IMR-90 (cell line): ENCODE results near the gene HYI. TPM values are rescaled to one million over a fixed set of nuclear protein-coding genes. Genes with fewer than 3 reads are reported as not detected.

ENCODE experiments used
- ATAC-seq: fragments of 200-7000 bp; cut with Tn5 transposase; 2 replicates; pipeline ENCODE4 v1.9.1; 2020; ENCODE audit warnings: low read depth, mild to moderate bottlenecking, moderate library complexity
- BruUV-seq: library from RNA; stranded (reverse); fragments of 400-500 nt; replicated peaks from 2 replicates; lab custom pipeline; 2021; lab: Mats Ljungman, UMichigan
- CTCF ChIA-PET: fragments of 300-600 bp; formaldehyde crosslinking; extraction: SDS; loops from one replicate; lab custom pipeline; 2021; ENCODE audit warnings: antibody characterized with exemption; lab: Yijun Ruan, JAX
- POLR2A ChIA-PET: fragments of 300-600 bp; sonication (Branson Sonifier 250); formaldehyde crosslinking; loops from one replicate; lab custom pipeline; 2022; ENCODE audit warnings: antibody characterized with exemption; ENCODE audit not compliant: unreplicated experiment; lab: Charles Lee
- DNase-seq: peaks from one replicate; pipeline ENCODE4 v3.0.0; 2013
- H2AFZ ChIP-seq: replicated peaks from 2 replicates; pipeline ENCODE3; 2013; ENCODE audit warnings: low read length, mild to moderate bottlenecking; ENCODE audit not compliant: poor library complexity
- H2AK5ac ChIP-seq: 2 replicates; pipeline ENCODE4 v1.6.1; 2013; ENCODE audit warnings: low read depth, low read length, inconsistent platforms
- H2AK9ac ChIP-seq: replicated peaks from 2 replicates; pipeline ENCODE3; 2013; ENCODE audit warnings: mild to moderate bottlenecking, low read depth, low read length, moderate library complexity; ENCODE audit not compliant: poor library complexity
- H2BK120ac ChIP-seq: 2 replicates; pipeline ENCODE4 v1.6.1; 2013; ENCODE audit warnings: low read depth, low read length, inconsistent platforms
- H2BK15ac ChIP-seq: 3 replicates; pipeline ENCODE4 v1.6.1; 2013; ENCODE audit warnings: low read depth, low read length, inconsistent platforms
- H2BK20ac ChIP-seq: 2 replicates; pipeline ENCODE4 v1.6.1; 2013; ENCODE audit warnings: low read depth, mild to moderate bottlenecking, inconsistent platforms, low read length, moderate library complexity
- H2BK5ac ChIP-seq: 2 replicates; pipeline ENCODE4 v1.6.1; 2013; ENCODE audit warnings: mild to moderate bottlenecking, low read depth, low read length, inconsistent platforms; ENCODE audit not compliant: poor library complexity, severe bottlenecking
- H3K14ac ChIP-seq: replicated peaks from 2 replicates; pipeline ENCODE4 v1.6.1; 2013; ENCODE audit warnings: low read depth, low read length, inconsistent platforms
- H3K18ac ChIP-seq: 2 replicates; pipeline ENCODE4 v1.6.1; 2013; ENCODE audit warnings: low read depth, low read length, control low read depth
- H3K23ac ChIP-seq: 2 replicates; pipeline ENCODE4 v1.6.1; 2013; ENCODE audit warnings: low read depth, low read length, inconsistent platforms
- H3K27ac ChIP-seq: 2 replicates; pipeline ENCODE4 v1.5.1; 2013; ENCODE audit warnings: mild to moderate bottlenecking, control low read depth, low read length; ENCODE audit not compliant: insufficient read depth
- H3K27me3 ChIP-seq: 2 replicates; pipeline ENCODE4 v1.6.1; 2013; ENCODE audit warnings: low read length; ENCODE audit not compliant: control insufficient read depth, insufficient read depth
- H3K36me3 ChIP-seq: 2 replicates; pipeline ENCODE4 v1.6.1; 2013; ENCODE audit warnings: low read length, mixed read lengths; ENCODE audit not compliant: control insufficient read depth, insufficient read depth
- H3K4ac ChIP-seq: 2 replicates; pipeline ENCODE4 v1.6.1; 2013; ENCODE audit warnings: low read depth, low read length, inconsistent platforms
- H3K4me1 ChIP-seq: 2 replicates; pipeline ENCODE4 v1.6.1; 2013; ENCODE audit warnings: low read length, mixed read lengths; ENCODE audit not compliant: control insufficient read depth, insufficient read depth
- H3K4me2 ChIP-seq: 2 replicates; pipeline ENCODE4 v1.6.1; 2013; ENCODE audit warnings: low read depth, mild to moderate bottlenecking, control low read depth, low read length, moderate library complexity
- H3K4me3 ChIP-seq: 2 replicates; pipeline ENCODE4 v1.5.1; 2013; ENCODE audit warnings: low read depth, mild to moderate bottlenecking, control low read depth, low read length, moderate library complexity; ENCODE audit not compliant: insufficient read depth
- H3K56ac ChIP-seq: 2 replicates; pipeline ENCODE4 v1.6.1; 2013; ENCODE audit warnings: low read length, inconsistent platforms; ENCODE audit not compliant: insufficient read depth; ENCODE audit errors: extremely low read depth
- H3K79me1 ChIP-seq, 2 experiments: 2 replicates each; pipeline ENCODE4 v1.6.1; 2013; ENCODE audit warnings: low read length in 2 of 2, inconsistent platforms in 1 of 2, low read depth in 1 of 2
- H3K9ac ChIP-seq: 2 replicates; pipeline ENCODE4 v1.6.1; 2013; ENCODE audit warnings: low read depth, low read length, control low read depth
- H3K9me1 ChIP-seq: 2 replicates; pipeline ENCODE4 v1.6.1; 2013; ENCODE audit warnings: low read length, inconsistent platforms; ENCODE audit not compliant: insufficient read depth
- H3K9me3 ChIP-seq: 2 replicates; pipeline ENCODE4 v1.6.1; 2013; ENCODE audit warnings: low read length; ENCODE audit not compliant: control insufficient read depth, insufficient read depth
- H4K20me1 ChIP-seq: 2 replicates; pipeline ENCODE4 v1.6.1; 2013; ENCODE audit warnings: low read length, inconsistent platforms; ENCODE audit not compliant: insufficient read depth
- H4K5ac ChIP-seq: 2 replicates; pipeline ENCODE4 v1.6.1; 2013; ENCODE audit warnings: mild to moderate bottlenecking, low read depth, low read length, control low read depth
- H4K8ac ChIP-seq, 2 experiments: 2 replicates each; pipeline ENCODE4 v1.6.1; 2013; ENCODE audit warnings: low read depth in 2 of 2, low read length in 2 of 2, control low read depth in 1 of 2, inconsistent platforms in 1 of 2
- H4K91ac ChIP-seq: 2 replicates; pipeline ENCODE4 v1.6.1; 2013; ENCODE audit warnings: low read depth, low read length, inconsistent platforms; ENCODE audit not compliant: insufficient read depth
- BHLHE40 ChIP-seq: fragments of 150-350 bp; IDR thresholded peaks from 2 replicates; pipeline ENCODE4 v1.6.1; 2016; ENCODE audit warnings: mild to moderate bottlenecking, low read depth, low read length
- CEBPB ChIP-seq: IDR thresholded peaks from 2 replicates; pipeline ENCODE4 v1.6.1; 2012; ENCODE audit warnings: low read depth, low read length, improper control_type of control experiment
- CHD1 ChIP-seq: IDR thresholded peaks from 2 replicates; pipeline ENCODE4 v1.6.1; 2012; ENCODE audit warnings: low read depth, low read length, improper control_type of control experiment
- ELK1 ChIP-seq: fragments of 150-350 bp; IDR thresholded peaks from 2 replicates; pipeline ENCODE4 v1.6.1; 2016; ENCODE audit warnings: low read depth, mild to moderate bottlenecking, low read length, moderate library complexity, borderline replicate concordance
- FOS ChIP-seq: fragments of 150-350 bp; IDR thresholded peaks from 2 replicates; pipeline ENCODE4 v1.6.1; 2016; ENCODE audit warnings: low read depth, low read length
- MAFK ChIP-seq: IDR thresholded peaks from 2 replicates; pipeline ENCODE4 v1.6.1; 2012; ENCODE audit warnings: low read depth, low read length, improper control_type of control experiment
- MAZ ChIP-seq: IDR thresholded peaks from 2 replicates; pipeline ENCODE4 v1.6.1; 2012; ENCODE audit warnings: low read depth, mild to moderate bottlenecking, low read length, improper control_type of control experiment, moderate library complexity, borderline replicate concordance
- MXI1 ChIP-seq: IDR thresholded peaks from 2 replicates; pipeline ENCODE4 v1.6.1; 2012; ENCODE audit warnings: low read depth, mild to moderate bottlenecking, low read length, moderate library complexity, borderline replicate concordance
- NFE2L2 ChIP-seq: fragments of 150-350 bp; IDR thresholded peaks from 2 replicates; pipeline ENCODE4 v1.6.1; 2016; ENCODE audit warnings: low read depth, mild to moderate bottlenecking, low read length
- POLR2A ChIP-seq: IDR thresholded peaks from 2 replicates; pipeline ENCODE4 v1.6.1; 2012; ENCODE audit warnings: mild to moderate bottlenecking, low read depth, low read length
- RAD21 ChIP-seq: IDR thresholded peaks from 2 replicates; pipeline ENCODE4 v1.6.1; 2012; ENCODE audit warnings: low read length, improper control_type of control experiment
- RCOR1 ChIP-seq: IDR thresholded peaks from 2 replicates; pipeline ENCODE4 v1.6.1; 2012; ENCODE audit warnings: mild to moderate bottlenecking, low read length, improper control_type of control experiment; ENCODE audit not compliant: insufficient replicate concordance
- RFX5 ChIP-seq: IDR thresholded peaks from 2 replicates; pipeline ENCODE4 v1.8.0; 2012; ENCODE audit warnings: low read depth, mild to moderate bottlenecking, low read length, moderate library complexity
- SMC3 ChIP-seq: fragments of 150-350 bp; IDR thresholded peaks from 2 replicates; pipeline ENCODE4 v1.6.1; 2016; ENCODE audit warnings: low read depth, mild to moderate bottlenecking, antibody characterized with exemption, low read length, moderate library complexity
- WGBS, 2 experiments: methylation state at CpG; one replicate each; pipeline versions ENCODE4 v1.1.5 to v1.1.7; 2013; ENCODE audit warnings: missing lambda C conversion rate in 2 of 2; ENCODE audit not compliant: insufficient read length in 1 of 2; ENCODE audit errors: extremely low coverage in 2 of 2; 5-methylcytosine and 5-hydroxymethylcytosine counted together
- dilution Hi-C: fragments of 300-500 bp; cut with HindIII; formaldehyde crosslinking; loops from one replicate; pipeline ENCODE4 v1.14.3; 2018; ENCODE audit warnings: low sequenced_read_pairs; ENCODE audit not compliant: unreplicated experiment
- in situ Hi-C: fragments of 300-500 bp; cut with MboI; formaldehyde crosslinking; loops from 3 replicates; pipeline ENCODE4 v1.14.3; 2019; ENCODE audit warnings: low sequenced_read_pairs, inconsistent platforms, mixed read lengths
- intact Hi-C: fragments of 100-400 bp; cut with micrococcal nuclease; formaldehyde crosslinking; loops from 2 replicates; pipeline ENCODE4 v1.10.0; 2022
- polyA plus RNA-seq, 3 experiments: library from polyadenylated mRNA; depleted of rRNA; stranded (reverse); fragments of >200 nt; gene quantifications; 2 replicates each; pipeline ENCODE4 v1.2.3, GENCODE V29; 2012; ENCODE audit warnings: low replicate concordance in 1 of 3
- total RNA-seq: library from RNA; depleted of rRNA; stranded (reverse); fragments of >200 nt; gene quantifications from 2 replicates; pipeline ENCODE4 v1.2.3, GENCODE V29; 2012
- TF ChIP-seq, protein P1 (sequence below): fragments of 150-350 bp; IDR thresholded peaks from 2 replicates; pipeline ENCODE4 v1.6.1; 2017; ENCODE audit warnings: mild to moderate bottlenecking, antibody characterized with exemption, low read length, low read depth
- TF ChIP-seq, protein P2 (sequence below): conservative IDR thresholded peaks from 2 replicates; pipeline ENCODE4 v1.5.1; 2012; ENCODE audit warnings: mild to moderate bottlenecking, low read depth, low read length, improper control_type of control experiment

HYI gene
- total and polyA plus RNA-seq, 2 of the 4 experiments (the other 2 are of a cell fraction) = 21.5 to 53.7 TPM

DNA sequence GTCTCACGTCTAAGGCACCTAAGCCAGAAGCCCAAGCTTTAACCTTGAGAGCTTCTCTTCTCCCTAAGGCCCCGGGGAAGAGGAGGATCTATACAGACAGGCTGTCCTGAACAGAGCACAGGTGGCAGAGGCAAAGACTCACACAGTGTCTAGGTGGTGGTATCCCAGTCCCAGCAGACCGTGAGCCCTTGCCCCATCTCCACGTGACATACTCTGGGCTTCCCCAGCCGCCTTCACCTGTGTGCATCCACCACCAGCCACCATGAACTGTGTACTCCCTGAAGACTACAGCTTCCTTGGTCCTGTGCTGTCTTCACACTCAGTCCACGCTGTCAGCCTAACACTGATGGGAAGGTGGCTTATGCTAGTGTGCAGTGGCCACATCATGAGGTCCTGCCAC is 32.3 kb downstream of the HYI start:
- no peak overlapping the region for H3K4me2 ChIP-seq
- intact Hi-C loops = no loop called here
- no peak overlapping the region for H2AK5ac ChIP-seq
- no peaks in the 10 kb centered on the region for H3K27me3 ChIP-seq
- dilution Hi-C loops = no loop called here
- H3K27ac ChIP-seq = no peak overlapping the region
- BruUV-seq = no TSS peak
- H2AK9ac ChIP-seq = peak overlapping the region; percentile 39
- ATAC-seq (no peak), DNase-seq (no peak)
- 100% methylated on average over 1 of the region's 6 CpGs; no CpG with 5 or more reads in 1 of the 2 experiments for WGBS, 2 experiments
- CTCF ChIA-PET = no interaction called here
- H3K56ac ChIP-seq = no peak overlapping the region
- H4K5ac ChIP-seq = no peak overlapping the region
- H3K79me1 ChIP-seq = peaks cover 0 to 4% of the 10 kb centered on the region in 2 experiments; a peak in 1 of 4 replicates
- peaks cover 14% of the 10 kb centered on the region; the same call in 1 of the 2 replicates for H3K9me1 ChIP-seq
- no peak overlapping the region for H3K4me3 ChIP-seq
- H3K14ac ChIP-seq = no peak overlapping the region
- in situ Hi-C loops = loop anchor here (25.0 kb wide), 1 partner anchor 509 kb away; no protein-coding TSS in a partner anchor
- no peak overlapping the region for H4K8ac ChIP-seq
- H2BK5ac ChIP-seq = no peak overlapping the region
- H2BK15ac ChIP-seq = no peak overlapping the region
- peaks cover 83% of the 10 kb centered on the region for H3K36me3 ChIP-seq
- H4K91ac ChIP-seq = no peak overlapping the region
- no peaks in the 10 kb centered on the region; the same call in 1 of the 2 replicates for H4K20me1 ChIP-seq
- H3K4ac ChIP-seq = no peak overlapping the region
- H3K18ac ChIP-seq = no peak overlapping the region
- H3K23ac ChIP-seq = no peak overlapping the region
- H3K9ac ChIP-seq = no peak overlapping the region
- H2AFZ ChIP-seq = no peak overlapping the region
- no peak overlapping the region for H2BK120ac ChIP-seq
- H3K4me1 ChIP-seq = no peaks in the 10 kb centered on the region
- H2BK20ac ChIP-seq = no peak overlapping the region
- POLR2A ChIA-PET = no interaction called here
- no peak for TF ChIP-seq SMC3
- TF ChIP-seq RFX5 = no peak
- TF ChIP-seq CHD1 = no peak
- TF ChIP-seq MAFK = no peak
- TF ChIP-seq, protein P1, sequence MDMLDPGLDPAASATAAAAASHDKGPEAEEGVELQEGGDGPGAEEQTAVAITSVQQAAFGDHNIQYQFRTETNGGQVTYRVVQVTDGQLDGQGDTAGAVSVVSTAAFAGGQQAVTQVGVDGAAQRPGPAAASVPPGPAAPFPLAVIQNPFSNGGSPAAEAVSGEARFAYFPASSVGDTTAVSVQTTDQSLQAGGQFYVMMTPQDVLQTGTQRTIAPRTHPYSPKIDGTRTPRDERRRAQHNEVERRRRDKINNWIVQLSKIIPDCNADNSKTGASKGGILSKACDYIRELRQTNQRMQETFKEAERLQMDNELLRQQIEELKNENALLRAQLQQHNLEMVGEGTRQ = no peak
- no peak for TF ChIP-seq ELK1
- no peak for TF ChIP-seq FOS
- no peak for TF ChIP-seq MXI1
- no peak for TF ChIP-seq NFE2L2
- no peak for TF ChIP-seq RAD21
- TF ChIP-seq BHLHE40 = no peak
- TF ChIP-seq, protein P2, sequence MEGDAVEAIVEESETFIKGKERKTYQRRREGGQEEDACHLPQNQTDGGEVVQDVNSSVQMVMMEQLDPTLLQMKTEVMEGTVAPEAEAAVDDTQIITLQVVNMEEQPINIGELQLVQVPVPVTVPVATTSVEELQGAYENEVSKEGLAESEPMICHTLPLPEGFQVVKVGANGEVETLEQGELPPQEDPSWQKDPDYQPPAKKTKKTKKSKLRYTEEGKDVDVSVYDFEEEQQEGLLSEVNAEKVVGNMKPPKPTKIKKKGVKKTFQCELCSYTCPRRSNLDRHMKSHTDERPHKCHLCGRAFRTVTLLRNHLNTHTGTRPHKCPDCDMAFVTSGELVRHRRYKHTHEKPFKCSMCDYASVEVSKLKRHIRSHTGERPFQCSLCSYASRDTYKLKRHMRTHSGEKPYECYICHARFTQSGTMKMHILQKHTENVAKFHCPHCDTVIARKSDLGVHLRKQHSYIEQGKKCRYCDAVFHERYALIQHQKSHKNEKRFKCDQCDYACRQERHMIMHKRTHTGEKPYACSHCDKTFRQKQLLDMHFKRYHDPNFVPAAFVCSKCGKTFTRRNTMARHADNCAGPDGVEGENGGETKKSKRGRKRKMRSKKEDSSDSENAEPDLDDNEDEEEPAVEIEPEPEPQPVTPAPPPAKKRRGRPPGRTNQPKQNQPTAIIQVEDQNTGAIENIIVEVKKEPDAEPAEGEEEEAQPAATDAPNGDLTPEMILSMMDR = no peak
- no peak for TF ChIP-seq RCOR1
- no peak for TF ChIP-seq MAZ
- TF ChIP-seq CEBPB = no peak
- TF ChIP-seq POLR2A = no peak
- H3K9me3 ChIP-seq = no peaks in the 10 kb centered on the region
